ENCODE results near the gene ELMO1. TPM values are rescaled to one million over a fixed set of nuclear protein-coding genes. Genes with fewer than 3 reads are reported as not detected.

Gene ELMO1
- total RNA-seq, 1 donor from 2014 or later = 0.69 TPM

- no peak for DNase-seq (ENCODE audit: low read depth)
- H3K4me3 ChIP-seq (ENCODE audit: low read depth, low read length) = no peak overlapping the region
- TF ChIP-seq CTCF (conservative IDR thresholded peaks at IDR 0.05; ENCODE audit: low read depth, low read length) = no peak
These were observed 112.4 kb downstream of the ELMO1 start for GRCh38 chr7:37336259-37336658.

GRCh38 chr7:37333075-37333474 lies 115.6 kb downstream of the ELMO1 start:
- no peak for TF ChIP-seq CTCF (conservative IDR thresholded peaks at IDR 0.05; ENCODE audit: low read depth, low read length)
- H3K4me3 ChIP-seq (ENCODE audit: low read depth, low read length) = no peak overlapping the region
- no peak for DNase-seq (ENCODE audit: low read depth)

- no peak for TF ChIP-seq CTCF (conservative IDR thresholded peaks at IDR 0.05; ENCODE audit: low read depth, low read length)
- no peak overlapping the region for H3K4me3 ChIP-seq (ENCODE audit: low read depth, low read length)
- DNase-seq (ENCODE audit: low read depth) = no peak
These were observed 116.2 kb downstream of the ELMO1 start for GRCh38 chr7:37332243-37333016.

- TF ChIP-seq CTCF (conservative IDR thresholded peaks at IDR 0.05; ENCODE audit: low read depth, low read length) = no peak
- H3K4me3 ChIP-seq (ENCODE audit: low read depth, low read length) = no peak overlapping the region
- DNase-seq (ENCODE audit: low read depth) = no peak
These were observed 117.9 kb downstream of the ELMO1 start for GRCh38 chr7:37330775-37331174.

- no peak overlapping the region for H3K4me3 ChIP-seq (ENCODE audit: low read depth, low read length)
- DNase-seq (ENCODE audit: low read depth) = no peak
- TF ChIP-seq CTCF (conservative IDR thresholded peaks at IDR 0.05; ENCODE audit: low read depth, low read length) = no peak
These were observed 118.7 kb downstream of the ELMO1 start for GRCh38 chr7:37329940-37330339.

- no peak for DNase-seq (ENCODE audit: low read depth)
- no peak for TF ChIP-seq CTCF (conservative IDR thresholded peaks at IDR 0.05; ENCODE audit: low read depth, low read length)
- no peak overlapping the region for H3K4me3 ChIP-seq (ENCODE audit: low read depth, low read length)
These were observed 121.4 kb downstream of the ELMO1 start for GRCh38 chr7:37327288-37327687.

- TF ChIP-seq CTCF (conservative IDR thresholded peaks at IDR 0.05; ENCODE audit: low read depth, low read length) = no peak
- DNase-seq (ENCODE audit: low read depth) = no peak
- H3K4me3 ChIP-seq (ENCODE audit: low read depth, low read length) = no peak overlapping the region
These were observed 124.7 kb downstream of the ELMO1 start for GRCh38 chr7:37323966-37324365.

Data from epithelial cell of proximal tubule (primary cell).